ENCODE measurements around the gene FCHO2.
A peak's percentile ranks its signal among the peaks of the same experiment; 100 is the strongest.

Gene FCHO2

GRCh38 chr5:73030995-73031394 lies 75.2 kb downstream of the FCHO2 start:
- no peak for DNase-seq (ENCODE audit: low spot score)

GRCh38 chr5:73031839-73032238 lies 76.0 kb downstream of the FCHO2 start:
- DNase-seq (ENCODE audit: low spot score): peak; percentile 34

GRCh38 chr5:73032635-73033034 lies 76.8 kb downstream of the FCHO2 start:
- no peak for DNase-seq (ENCODE audit: low spot score)

- DNase-seq (ENCODE audit: low spot score): no peak
Observed at GRCh38 chr5:73037545-73037944, 81.7 kb downstream of the FCHO2 start.

GRCh38 chr5:73039082-73039481 lies 83.2 kb downstream of the FCHO2 start:
- DNase-seq (ENCODE audit: low spot score): peak; percentile 17

GRCh38 chr5:73042993-73043392 lies 87.2 kb downstream of the FCHO2 start:
- no peak for DNase-seq (ENCODE audit: low spot score)

GRCh38 chr5:73044546-73044945 lies 88.7 kb downstream of the FCHO2 start:
- no peak for DNase-seq (ENCODE audit: low spot score)

GRCh38 chr5:73045623-73046022 lies 89.8 kb downstream of the FCHO2 start:
- DNase-seq (ENCODE audit: low spot score): no peak

GRCh38 chr5:73061593-73061992 lies 105.8 kb downstream of the FCHO2 start:
- DNase-seq (ENCODE audit: low spot score): no peak

GRCh38 chr5:73066466-73066865 lies 110.6 kb downstream of the FCHO2 start:
- no peak for DNase-seq (ENCODE audit: low spot score)

- DNase-seq (ENCODE audit: low spot score): no peak
Observed at GRCh38 chr5:73067213-73067612, 111.4 kb downstream of the FCHO2 start.

GRCh38 chr5:73081093-73081492 lies 125.3 kb downstream of the FCHO2 start:
- DNase-seq (ENCODE audit: low spot score): no peak

GRCh38 chr5:73088026-73088425 lies 132.2 kb downstream of the FCHO2 start:
- DNase-seq (ENCODE audit: low spot score): no peak

- no peak for DNase-seq (ENCODE audit: low spot score)
Observed at GRCh38 chr5:73093943-73094342, 138.1 kb downstream of the FCHO2 start.

- DNase-seq (ENCODE audit: low spot score): no peak
Observed at GRCh38 chr5:73094415-73094814, 138.6 kb downstream of the FCHO2 start.

GRCh38 chr5:73095564-73096238 lies 139.9 kb downstream of the FCHO2 start:
- no peak for DNase-seq (ENCODE audit: low spot score)

- no peak for DNase-seq (ENCODE audit: low spot score)
Observed at GRCh38 chr5:73096239-73096575, 140.4 kb downstream of the FCHO2 start.

- DNase-seq (ENCODE audit: low spot score): no peak
Observed at GRCh38 chr5:73097740-73098139, 141.9 kb downstream of the FCHO2 start.

GRCh38 chr5:73100109-73100508 lies 144.3 kb downstream of the FCHO2 start:
- DNase-seq (ENCODE audit: low spot score): no peak

GRCh38 chr5:73103870-73104299 lies 148.0 kb downstream of the FCHO2 start:
- DNase-seq (ENCODE audit: low spot score): no peak

GRCh38 chr5:73104326-73104725 lies 148.5 kb downstream of the FCHO2 start:
- no peak for DNase-seq (ENCODE audit: low spot score)

GRCh38 chr5:73106335-73106734 lies 150.5 kb downstream of the FCHO2 start:
- no peak for DNase-seq (ENCODE audit: low spot score)

- no peak for DNase-seq (ENCODE audit: low spot score)
Observed at GRCh38 chr5:73110190-73110589, 154.3 kb downstream of the FCHO2 start.

- DNase-seq (ENCODE audit: low spot score): no peak
Observed at GRCh38 chr5:73111536-73111935, 155.7 kb downstream of the FCHO2 start.

GRCh38 chr5:73112359-73112758 lies 156.5 kb downstream of the FCHO2 start:
- no peak for DNase-seq (ENCODE audit: low spot score)

All from hematopoietic multipotent progenitor cell treated with erythropoietin and hydrocortisone succinate and interleukin-3 and kit ligand, for 17 days (in vitro differentiated cells).